ENCODE measurements around the gene TBL1Y.
"Not testable (repeated sequence)": the region's sequence is repeated elsewhere in the genome, so short reads cannot be mapped to it uniquely, and the experiment has no call there.

Gene TBL1Y

GRCh38 chrY:7052461-7052860 is 142.0 kb downstream of the TBL1Y start:
- H3K4me3 ChIP-seq (ENCODE audit: low read length); H3K36me3 ChIP-seq (ENCODE audit: control insufficient read depth, insufficient read depth, low read length); H3K9me3 ChIP-seq (ENCODE audit: control insufficient read depth, insufficient read depth, low read length); H3K27me3 ChIP-seq (ENCODE audit: control insufficient read depth, insufficient read depth, low read length); DNase-seq (ENCODE audit: low read depth, low spot score); H3K27ac ChIP-seq (ENCODE audit: low read length); H3K4me1 ChIP-seq (ENCODE audit: control insufficient read depth, insufficient read depth, low read length): not testable (repeated sequence)
- no CpG with 5 or more reads among the region's 3 CpGs for WGBS (ENCODE audit: insufficient coverage, insufficient read length)

DNA sequence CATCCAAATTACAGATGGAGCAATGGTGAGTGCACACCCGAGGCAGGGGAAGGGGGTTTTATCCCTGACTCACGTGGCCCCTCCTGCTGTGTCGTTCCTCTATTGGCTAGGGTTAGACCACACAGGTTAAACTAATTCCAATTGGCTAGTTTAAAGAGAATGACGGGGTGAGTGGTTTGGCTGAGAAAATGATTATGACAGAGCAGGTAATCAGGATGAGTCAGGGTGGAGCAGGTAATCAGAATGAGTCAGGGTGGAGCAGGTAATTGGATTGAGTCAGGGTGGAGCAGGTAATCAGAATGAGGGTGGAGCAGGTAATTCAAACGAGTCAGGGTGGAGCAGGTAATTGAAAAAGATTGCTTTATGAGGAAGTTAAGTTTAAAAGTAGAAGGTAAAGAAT is 146.4 kb downstream of the TBL1Y start:
- H3K27me3 ChIP-seq (ENCODE audit: control insufficient read depth, insufficient read depth, low read length), result no peaks in the 10 kb centered on the region
- no CpG with 5 or more reads among the region's 5 CpGs for WGBS (ENCODE audit: insufficient coverage, insufficient read length)
- no peak overlapping the region for H3K27ac ChIP-seq (ENCODE audit: low read length)
- no peaks in the 10 kb centered on the region for H3K36me3 ChIP-seq (ENCODE audit: control insufficient read depth, insufficient read depth, low read length)
- no peak for DNase-seq (ENCODE audit: low read depth, low spot score)
- H3K4me1 ChIP-seq (ENCODE audit: control insufficient read depth, insufficient read depth, low read length), result no peaks in the 10 kb centered on the region
- no peak overlapping the region for H3K4me3 ChIP-seq (ENCODE audit: low read length)
- no peaks in the 10 kb centered on the region for H3K9me3 ChIP-seq (ENCODE audit: control insufficient read depth, insufficient read depth, low read length)

GRCh38 chrY:7078725-7079124 is 168.2 kb downstream of the TBL1Y start:
- H3K4me1 ChIP-seq (ENCODE audit: control insufficient read depth, insufficient read depth, low read length), result no peaks in the 10 kb centered on the region
- no peaks in the 10 kb centered on the region for H3K27me3 ChIP-seq (ENCODE audit: control insufficient read depth, insufficient read depth, low read length)
- no peak for DNase-seq (ENCODE audit: low read depth, low spot score)
- H3K9me3 ChIP-seq (ENCODE audit: control insufficient read depth, insufficient read depth, low read length), result no peaks in the 10 kb centered on the region
- no peak overlapping the region for H3K27ac ChIP-seq (ENCODE audit: low read length)
- no peaks in the 10 kb centered on the region for H3K36me3 ChIP-seq (ENCODE audit: control insufficient read depth, insufficient read depth, low read length)
- no peak overlapping the region for H3K4me3 ChIP-seq (ENCODE audit: low read length)

DNA sequence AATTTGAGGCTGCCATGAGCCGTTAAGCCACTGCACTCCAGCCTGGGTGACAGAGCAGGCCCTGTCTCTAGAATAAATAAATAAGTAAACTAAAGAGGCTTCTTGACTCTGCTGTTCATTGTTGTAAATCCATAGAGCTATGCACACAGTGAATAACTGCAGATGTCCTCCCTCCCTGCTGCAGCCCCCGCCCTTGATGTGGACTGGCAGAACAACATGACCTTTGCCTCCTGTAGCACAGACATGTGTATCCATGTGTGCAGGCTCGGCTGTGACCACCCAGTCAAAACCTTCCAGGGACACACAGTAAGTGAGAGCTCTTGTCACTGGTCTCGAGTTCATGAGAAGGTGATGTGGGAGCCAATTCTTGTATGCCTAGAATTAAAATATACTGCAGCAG is 170.1 kb downstream of the TBL1Y start:
- no CpG with 5 or more reads among the region's 4 CpGs for WGBS (ENCODE audit: insufficient coverage, insufficient read length)
- H3K36me3 ChIP-seq (ENCODE audit: control insufficient read depth, insufficient read depth, low read length), result not testable (repeated sequence)

DNA sequence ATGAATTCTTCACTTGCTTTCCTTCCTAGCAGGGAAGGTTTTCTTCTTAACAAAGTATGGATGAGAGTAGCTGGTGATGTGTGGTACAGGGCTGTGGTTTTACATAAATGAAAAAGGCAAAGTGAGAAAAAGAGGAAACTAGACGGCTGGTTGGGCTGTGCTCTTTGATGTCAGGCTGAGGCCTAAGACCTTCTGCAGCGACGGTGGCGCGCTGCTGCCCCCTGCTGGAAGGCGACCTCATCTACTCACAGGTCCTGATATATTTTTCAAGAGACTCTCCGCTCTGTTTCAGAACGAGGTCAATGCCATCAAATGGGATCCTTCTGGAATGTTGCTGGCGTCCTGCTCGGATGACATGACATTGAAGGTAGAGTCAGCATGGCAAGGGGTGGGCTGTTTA is 175.1 kb downstream of the TBL1Y start:
- Histone ChIP-seq H3K27ac (ENCODE audit: low read length) (no peak overlapping the region), H3K36me3 (ENCODE audit: control insufficient read depth, insufficient read depth, low read length) (no peaks in the 10 kb centered on the region), H3K27me3 (ENCODE audit: control insufficient read depth, insufficient read depth, low read length) (no peaks in the 10 kb centered on the region), H3K4me1 (ENCODE audit: control insufficient read depth, insufficient read depth, low read length) (no peaks in the 10 kb centered on the region), H3K9me3 (ENCODE audit: control insufficient read depth, insufficient read depth, low read length) (no peaks in the 10 kb centered on the region), H3K4me3 (ENCODE audit: low read length) (no peak overlapping the region)
- DNase-seq (ENCODE audit: low read depth, low spot score), result peak; percentile 41
- WGBS (ENCODE audit: insufficient coverage, insufficient read length), result no CpG with 5 or more reads among the region's 10 CpGs

More for the DNA sequence above, 170.1 kb downstream of the TBL1Y start:
- not testable (repeated sequence) for H3K9me3 ChIP-seq (ENCODE audit: control insufficient read depth, insufficient read depth, low read length); DNase-seq (ENCODE audit: low read depth, low spot score); H3K4me1 ChIP-seq (ENCODE audit: control insufficient read depth, insufficient read depth, low read length); H3K27me3 ChIP-seq (ENCODE audit: control insufficient read depth, insufficient read depth, low read length); H3K27ac ChIP-seq (ENCODE audit: low read length); H3K4me3 ChIP-seq (ENCODE audit: low read length)

DNA sequence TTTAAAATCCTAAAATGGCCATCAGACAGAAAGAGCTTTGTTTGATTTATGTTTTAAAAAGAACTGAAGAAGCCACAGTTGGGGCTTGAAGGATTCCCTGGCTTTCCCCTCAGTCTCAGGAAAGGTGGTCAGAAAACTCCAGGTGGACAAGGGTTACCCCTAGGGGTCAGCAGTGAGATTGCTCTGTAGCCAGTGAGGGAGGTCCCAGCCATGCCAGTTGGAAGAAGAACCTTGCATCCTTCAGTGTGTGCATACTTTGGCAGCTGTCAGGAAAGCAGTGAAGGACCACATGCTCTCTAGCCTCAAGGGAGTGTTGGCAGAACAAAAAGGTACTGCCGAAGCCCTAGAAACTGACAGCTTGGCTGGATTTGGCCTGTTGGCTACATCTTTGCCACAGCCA is 182.3 kb downstream of the TBL1Y start:
- H3K4me3 ChIP-seq (ENCODE audit: low read length), result no peak overlapping the region
- no CpG with 5 or more reads among the region's 1 CpG for WGBS (ENCODE audit: insufficient coverage, insufficient read length)
- DNase-seq (ENCODE audit: low read depth, low spot score), result peak; percentile 1

DNA sequence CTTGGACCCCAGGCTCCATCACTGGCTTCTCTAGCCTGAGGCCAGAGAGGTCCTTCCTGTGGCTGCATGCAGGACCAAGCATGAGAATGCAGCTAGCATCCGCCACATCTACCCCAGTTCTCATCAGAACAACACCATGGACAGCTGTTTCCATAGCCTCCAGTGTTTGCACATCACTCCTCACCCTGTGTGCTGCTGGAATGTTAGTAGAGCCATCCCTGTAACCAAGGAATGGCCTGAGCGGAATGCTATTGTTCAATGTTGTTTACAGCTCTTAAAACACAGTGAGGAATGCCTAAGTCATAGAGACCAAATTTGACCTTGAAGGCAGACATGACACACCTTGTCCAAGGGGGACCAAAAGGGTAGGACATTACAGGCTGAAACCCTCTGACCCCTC is 183.9 kb downstream of the TBL1Y start:
- Histone ChIP-seq H3K4me1 (ENCODE audit: control insufficient read depth, insufficient read depth, low read length) (no peaks in the 10 kb centered on the region; the same call in 1 of the 2 replicates), H3K36me3 (ENCODE audit: control insufficient read depth, insufficient read depth, low read length) (no peaks in the 10 kb centered on the region), H3K4me3 (ENCODE audit: low read length) (no peak overlapping the region), H3K27me3 (ENCODE audit: control insufficient read depth, insufficient read depth, low read length) (no peaks in the 10 kb centered on the region), H3K9me3 (ENCODE audit: control insufficient read depth, insufficient read depth, low read length) (no peaks in the 10 kb centered on the region), H3K27ac (ENCODE audit: low read length) (no peak overlapping the region)
- no peak for DNase-seq (ENCODE audit: low read depth, low spot score)
- WGBS (ENCODE audit: insufficient coverage, insufficient read length), result no CpG with 5 or more reads among the region's 2 CpGs

More for the DNA sequence above, 182.3 kb downstream of the TBL1Y start:
- no peaks in the 10 kb centered on the region for H3K27me3 ChIP-seq (ENCODE audit: control insufficient read depth, insufficient read depth, low read length)
- no peaks in the 10 kb centered on the region for H3K36me3 ChIP-seq (ENCODE audit: control insufficient read depth, insufficient read depth, low read length)
- no peak overlapping the region for H3K27ac ChIP-seq (ENCODE audit: low read length)
- no peaks in the 10 kb centered on the region; the same call in 1 of the 2 replicates for H3K4me1 ChIP-seq (ENCODE audit: control insufficient read depth, insufficient read depth, low read length)
- no peaks in the 10 kb centered on the region for H3K9me3 ChIP-seq (ENCODE audit: control insufficient read depth, insufficient read depth, low read length)

GRCh38 chrY:7097021-7097420 is 186.5 kb downstream of the TBL1Y start:
- no peak for DNase-seq (ENCODE audit: low read depth, low spot score)

GRCh38 chrY:7099742-7100141 is 189.2 kb downstream of the TBL1Y start:
- Histone ChIP-seq H3K27ac (ENCODE audit: low read length) (no peak overlapping the region), H3K9me3 (ENCODE audit: control insufficient read depth, insufficient read depth, low read length) (no peaks in the 10 kb centered on the region), H3K4me1 (ENCODE audit: control insufficient read depth, insufficient read depth, low read length) (peaks cover 2% of the 10 kb centered on the region; the same call in 1 of the 2 replicates), H3K27me3 (ENCODE audit: control insufficient read depth, insufficient read depth, low read length) (no peaks in the 10 kb centered on the region), H3K36me3 (ENCODE audit: control insufficient read depth, insufficient read depth, low read length) (no peaks in the 10 kb centered on the region), H3K4me3 (ENCODE audit: low read length) (no peak overlapping the region)
- no peak for DNase-seq (ENCODE audit: low read depth, low spot score)
- WGBS (ENCODE audit: insufficient coverage, insufficient read length), result no CpG with 5 or more reads among the region's 3 CpGs

More at GRCh38 chrY:7097021-7097420, 186.5 kb downstream of the TBL1Y start:
- no peak overlapping the region for H3K27ac ChIP-seq (ENCODE audit: low read length)
- no peaks in the 10 kb centered on the region for H3K9me3 ChIP-seq (ENCODE audit: control insufficient read depth, insufficient read depth, low read length)
- H3K27me3 ChIP-seq (ENCODE audit: control insufficient read depth, insufficient read depth, low read length), result no peaks in the 10 kb centered on the region
- WGBS (ENCODE audit: insufficient coverage, insufficient read length), result no CpG with 5 or more reads among the region's 3 CpGs
- H3K36me3 ChIP-seq (ENCODE audit: control insufficient read depth, insufficient read depth, low read length), result no peaks in the 10 kb centered on the region
- no peak overlapping the region for H3K4me3 ChIP-seq (ENCODE audit: low read length)
- no peaks in the 10 kb centered on the region; the same call in 1 of the 2 replicates for H3K4me1 ChIP-seq (ENCODE audit: control insufficient read depth, insufficient read depth, low read length)

GRCh38 chrY:7102680-7103079 is 192.2 kb downstream of the TBL1Y start:
- no peak overlapping the region for H3K4me3 ChIP-seq (ENCODE audit: low read length)
- H3K9me3 ChIP-seq (ENCODE audit: control insufficient read depth, insufficient read depth, low read length), result no peaks in the 10 kb centered on the region
- no CpG with 5 or more reads among the region's 1 CpG for WGBS (ENCODE audit: insufficient coverage, insufficient read length)
- H3K36me3 ChIP-seq (ENCODE audit: control insufficient read depth, insufficient read depth, low read length), result no peaks in the 10 kb centered on the region
- peaks cover 2% of the 10 kb centered on the region; the same call in 1 of the 2 replicates for H3K4me1 ChIP-seq (ENCODE audit: control insufficient read depth, insufficient read depth, low read length)
- H3K27ac ChIP-seq (ENCODE audit: low read length), result no peak overlapping the region
- H3K27me3 ChIP-seq (ENCODE audit: control insufficient read depth, insufficient read depth, low read length), result no peaks in the 10 kb centered on the region
- DNase-seq (ENCODE audit: low read depth, low spot score), result no peak

DNA sequence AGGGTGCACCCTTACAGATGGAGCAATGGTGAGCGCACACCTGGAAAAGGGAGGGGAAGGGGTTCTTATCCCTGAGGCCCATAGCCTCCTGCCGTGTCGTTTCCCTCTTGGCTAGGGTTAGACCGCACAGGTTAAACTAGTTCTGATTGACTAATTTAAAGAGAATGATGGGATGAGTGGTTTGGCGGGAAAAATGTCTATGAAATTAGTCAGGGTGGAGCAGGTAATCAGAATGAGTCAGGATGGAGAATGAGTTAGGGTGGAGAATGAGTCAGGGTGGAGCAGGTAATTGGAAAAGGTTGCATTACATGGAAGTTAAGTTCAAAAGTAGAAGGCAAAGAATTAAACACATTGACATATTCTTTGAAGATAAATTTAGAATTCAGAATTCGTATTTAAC is 196.7 kb downstream of the TBL1Y start:
- no CpG with 5 or more reads among the region's 6 CpGs for WGBS (ENCODE audit: insufficient coverage, insufficient read length)
- H3K36me3 ChIP-seq (ENCODE audit: control insufficient read depth, insufficient read depth, low read length), result no peaks in the 10 kb centered on the region
- no peaks in the 10 kb centered on the region for H3K9me3 ChIP-seq (ENCODE audit: control insufficient read depth, insufficient read depth, low read length)
- H3K4me1 ChIP-seq (ENCODE audit: control insufficient read depth, insufficient read depth, low read length), result peaks cover 2% of the 10 kb centered on the region; the same call in 1 of the 2 replicates
- H3K27ac ChIP-seq (ENCODE audit: low read length), result no peak overlapping the region
- H3K27me3 ChIP-seq (ENCODE audit: control insufficient read depth, insufficient read depth, low read length), result no peaks in the 10 kb centered on the region
- no peak overlapping the region for H3K4me3 ChIP-seq (ENCODE audit: low read length)
- DNase-seq (ENCODE audit: low read depth, low spot score), result no peak
